GM12891 (cell line): Measurements from ENCODE around the gene GPSM1.

Source experiments
- PAX5 ChIP-seq: IDR thresholded peaks from 2 replicates; pipeline ENCODE4 v1.6.1; 2011; ENCODE audit warnings: low read length, moderate library complexity, mild to moderate bottlenecking; ENCODE audit not compliant: insufficient read depth, severe bottlenecking
- POLR2A ChIP-seq: IDR thresholded peaks from 2 replicates; pipeline ENCODE4 v1.6.1; 2011; ENCODE audit warnings: low read depth, low read length, control low read depth
- POLR2AphosphoS5 ChIP-seq: IDR thresholded peaks from 2 replicates; pipeline ENCODE4 v1.6.1; 2011; ENCODE audit warnings: low read depth, low read length, control low read depth
- TAF1 ChIP-seq: IDR thresholded peaks from 2 replicates; pipeline ENCODE4 v1.6.1; 2011; ENCODE audit warnings: low read depth, low read length, control low read depth

DNA sequence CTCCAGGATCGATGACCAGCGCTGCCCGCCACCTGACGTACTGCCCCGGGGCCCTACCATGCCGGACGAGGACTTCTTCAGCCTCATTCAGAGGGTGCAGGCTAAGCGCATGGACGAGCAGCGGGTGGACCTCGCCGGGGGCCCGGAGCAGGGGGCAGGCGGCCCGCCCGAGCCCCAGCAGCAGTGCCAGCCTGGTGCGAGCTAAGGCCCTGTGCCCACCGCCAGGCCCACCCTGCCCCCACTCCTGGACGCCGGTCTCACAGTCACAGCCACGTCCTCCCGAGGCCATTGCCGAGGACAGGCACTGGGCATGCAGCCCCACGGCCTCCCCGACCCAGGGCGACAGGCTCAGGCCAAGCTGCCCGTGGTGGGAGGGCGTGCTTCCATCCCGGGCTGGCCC lies 30.7 kb downstream of the GPSM1 start:
- TF ChIP-seq POLR2AphosphoS5 (no peak), POLR2A (no peak), TAF1 (no peak), PAX5 (no peak)
